GM18870 (cell line): Measurements from ENCODE around the gene LGSN.
"Not testable (repeated sequence)": the region's sequence is repeated elsewhere in the genome, so short reads cannot be mapped to it uniquely, and the experiment has no call there.

Experiments
- ATAC-seq: cut with Tn5 transposase; IDR thresholded peaks from one replicate; pipeline ENCODE4 v1.9.1; 2021; ENCODE audit warnings: moderate library complexity; ENCODE audit not compliant: unreplicated experiment

Gene LGSN

DNA sequence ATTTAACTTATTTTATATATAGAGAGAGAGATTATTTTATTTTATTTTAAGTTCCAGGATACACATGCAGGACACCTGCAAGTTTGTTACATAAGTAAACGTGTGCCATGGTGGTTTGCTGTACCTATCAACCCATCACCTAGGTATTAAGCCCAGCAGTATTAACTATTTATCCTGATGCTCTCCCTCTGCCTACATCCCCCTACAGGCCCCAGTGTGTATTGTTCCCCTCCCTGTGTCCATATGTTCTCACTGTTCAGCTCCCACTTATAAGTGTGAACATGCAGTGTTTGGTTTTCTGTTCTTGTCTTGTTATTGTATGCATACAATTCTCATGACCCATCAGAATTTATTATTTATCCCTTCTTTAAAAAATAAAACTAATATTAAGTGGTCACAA lies 73.9 kb downstream of the LGSN start:
- ATAC-seq, result peak; percentile 57

DNA sequence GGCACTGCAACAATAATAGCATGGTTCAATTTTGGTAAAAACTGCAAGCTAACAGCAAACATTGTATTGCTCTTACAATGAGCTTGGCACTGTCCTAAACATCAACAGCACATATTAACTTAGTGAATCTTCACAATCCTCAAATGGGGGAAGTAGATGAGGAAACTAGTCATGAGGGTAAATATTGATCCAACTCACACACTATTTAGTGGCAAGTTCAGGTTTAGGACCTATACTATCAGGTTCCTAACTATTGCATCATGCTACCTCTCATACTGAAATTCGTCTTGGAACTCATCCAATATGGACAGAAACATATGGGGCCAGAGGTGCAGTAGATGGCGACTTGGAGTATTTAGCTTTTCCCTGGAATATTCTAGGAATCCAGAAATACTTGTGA lies 74.4 kb downstream of the LGSN start:
- ATAC-seq, result no peak

DNA sequence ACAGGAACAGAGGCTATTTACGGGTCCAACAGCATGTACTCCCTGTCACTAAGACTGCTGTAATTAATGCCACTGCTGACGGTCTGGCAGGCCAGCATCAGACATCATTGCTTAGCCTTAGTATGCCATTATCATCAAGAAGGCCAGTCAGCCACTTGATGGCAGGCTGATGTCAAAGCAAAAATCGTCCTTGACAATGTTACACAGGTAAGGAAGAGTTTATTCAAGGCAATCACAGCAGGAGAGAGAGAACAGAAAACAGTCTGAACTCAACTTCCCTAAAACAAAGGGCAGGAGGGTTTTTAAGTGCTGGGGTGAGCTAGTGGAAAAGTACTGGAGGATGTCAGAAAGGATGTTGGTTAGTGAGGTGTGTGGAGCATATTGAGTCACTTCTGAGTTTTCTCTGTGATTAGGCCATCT lies 83.4 kb downstream of the LGSN start:
- ATAC-seq, result peak; percentile 97

DNA sequence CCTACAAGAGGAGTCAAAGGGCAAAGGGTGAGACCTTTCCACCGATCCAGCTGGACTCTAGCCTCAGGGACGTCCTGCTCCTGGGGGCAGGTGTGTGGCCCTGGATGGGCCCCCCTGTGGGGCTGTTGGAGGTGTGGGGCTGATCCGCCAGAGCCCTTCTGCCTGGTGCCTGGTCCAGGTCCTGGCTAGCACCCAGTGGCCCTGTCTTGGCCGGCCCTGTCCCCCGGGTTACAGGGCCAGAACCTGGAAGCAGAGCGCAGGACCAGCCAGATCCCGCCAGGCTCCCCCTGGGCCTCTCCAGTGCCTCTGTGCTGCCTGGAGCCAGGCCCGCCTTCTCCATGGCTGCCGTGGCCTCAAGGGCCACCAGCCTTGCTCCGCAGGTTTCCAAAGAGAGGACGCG lies 89.3 kb downstream of the LGSN start:
- ATAC-seq, result not testable (repeated sequence)

DNA sequence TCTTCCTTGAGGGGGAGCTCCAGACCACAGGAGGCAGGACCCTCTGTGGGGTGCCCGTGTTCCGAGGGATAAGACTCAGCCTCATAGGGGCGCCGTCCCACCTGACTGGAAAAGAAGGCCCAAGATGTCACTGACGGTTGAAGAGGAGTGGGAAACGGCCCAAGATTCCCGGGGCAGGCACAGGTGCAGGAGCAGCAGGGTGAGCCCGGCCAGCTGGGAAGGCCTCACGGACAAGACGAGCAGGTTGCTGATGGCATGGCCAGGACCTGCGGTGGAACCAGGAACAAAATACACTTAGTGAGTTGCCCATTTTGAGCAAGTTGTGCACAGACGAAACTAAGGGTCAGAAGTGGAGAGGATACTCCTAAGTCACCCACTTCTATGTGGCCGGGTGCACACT lies 89.8 kb downstream of the LGSN start:
- ATAC-seq, result not testable (repeated sequence)

DNA sequence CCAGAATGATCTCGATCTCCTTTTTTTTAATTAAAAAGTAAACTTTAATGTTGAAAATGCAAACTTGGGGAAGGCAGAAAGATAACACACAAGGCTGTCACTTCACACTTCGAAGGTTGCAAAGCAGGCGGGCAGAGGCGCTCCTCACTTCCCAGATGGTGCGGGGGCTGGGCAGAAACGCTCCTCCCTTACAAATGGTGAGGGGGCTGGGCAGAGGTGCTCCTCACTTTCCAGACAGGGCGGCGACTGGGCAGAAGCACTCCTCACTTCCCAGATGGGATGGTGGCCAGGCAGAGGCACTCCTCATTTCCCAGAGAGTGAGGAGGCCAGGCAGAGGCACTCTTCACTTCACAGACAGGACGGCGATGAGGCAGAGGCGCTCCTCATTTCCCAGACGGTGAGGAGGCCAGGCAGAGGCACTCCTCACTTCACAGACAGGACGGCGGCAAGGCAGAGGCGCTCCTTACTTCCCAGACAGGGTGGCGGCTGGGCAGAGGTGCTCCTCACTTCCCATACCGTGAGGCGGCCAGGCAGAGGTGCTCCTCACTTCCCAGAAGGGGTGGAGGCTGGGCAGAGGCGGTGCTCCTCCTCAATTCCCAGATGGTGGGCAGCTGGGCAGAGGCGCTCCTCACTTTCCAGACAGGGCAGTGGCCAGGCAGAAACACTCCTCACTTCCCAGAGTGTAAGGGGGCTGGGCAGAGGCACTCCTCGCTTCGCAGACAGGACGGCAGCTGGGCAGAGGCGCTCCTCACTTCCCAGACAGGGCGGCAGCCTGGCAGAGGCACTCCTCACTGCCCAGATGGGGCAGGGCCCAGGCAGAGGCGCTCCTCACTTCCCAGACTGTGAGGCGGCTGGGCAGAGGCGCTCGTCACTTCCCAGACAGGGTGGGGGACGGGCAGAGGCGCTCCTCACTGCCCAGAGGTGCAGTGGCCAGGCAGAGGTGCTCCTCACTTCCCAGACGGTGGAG lies 91.6 kb downstream of the LGSN start:
- not testable (repeated sequence) for ATAC-seq

DNA sequence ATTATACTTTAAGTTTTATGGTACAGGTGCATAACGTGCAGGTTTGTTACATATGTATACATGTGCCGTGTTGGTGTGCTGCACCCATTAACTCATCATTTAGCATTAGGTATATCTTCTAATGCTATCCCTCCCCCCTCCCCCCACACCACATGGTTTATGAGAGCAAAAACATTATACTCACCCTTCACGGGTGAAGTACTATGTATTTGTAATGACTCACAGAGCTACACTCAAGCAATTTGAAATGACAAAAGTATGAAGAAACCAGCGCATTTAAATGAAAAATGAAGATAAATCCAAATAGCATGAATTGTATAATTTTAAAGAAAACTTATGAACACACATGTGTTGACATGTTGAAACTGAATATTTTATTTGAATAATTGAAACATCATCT lies 93.8 kb downstream of the LGSN start:
- not testable (repeated sequence) for ATAC-seq
